K562 (cell line): ENCODE results near the gene COQ5. TPM values are rescaled to one million over a fixed set of nuclear protein-coding genes. Genes with fewer than 3 reads are reported as not detected.

Experiments used
- BDP1 ChIP-seq: IDR thresholded peaks from 3 replicates; pipeline ENCODE4 v1.6.1; 2011; ENCODE audit not compliant: insufficient read length, insufficient read depth
- CREB1 ChIP-seq, 2 experiments: sonication (generic) in 1 of 2; formaldehyde crosslinking in 1 of 2; IDR thresholded peaks; 2 replicates each; pipeline versions ENCODE4 v1.6.1 to v1.8.0; 2012 to 2022; ENCODE audit warnings: inconsistent platforms in 1 of 2, mild to moderate bottlenecking in 1 of 2, missing genetic modification reagents in 1 of 2, moderate library complexity in 1 of 2
- CSDE1 ChIP-seq, 2 experiments: fragments of 450-650 bp; IDR thresholded peaks; 2 replicates each; pipeline ENCODE4 v1.6.1; 2016; ENCODE audit warnings: mild to moderate bottlenecking in 1 of 2
- ELF4 ChIP-seq: fragments of 450-650 bp; formaldehyde crosslinking; IDR thresholded peaks from 2 replicates; pipeline ENCODE4 v1.4.0; 2022; ENCODE audit warnings: missing genetic modification characterization
- NFATC3 ChIP-seq: fragments of 450-650 bp; IDR thresholded peaks from 2 replicates; pipeline ENCODE4 v1.6.1; 2017; ENCODE audit warnings: mild to moderate bottlenecking
- NR2C1 ChIP-seq, 2 experiments: fragments of 450-650 bp; IDR thresholded peaks; 2 replicates each; pipeline ENCODE4 v1.6.1; 2017; ENCODE audit warnings: mild to moderate bottlenecking in 2 of 2, antibody characterized with exemption in 1 of 2, inconsistent platforms in 1 of 2, missing compliant biosample characterization in 1 of 2, missing genetic modification characterization in 1 of 2
- TBP ChIP-seq: optimal IDR thresholded peaks from 2 replicates; pipeline ENCODE3; 2011; ENCODE audit warnings: low read depth, low read length, improper control_type of control experiment
- TOE1 ChIP-seq, 2 experiments: fragments of 450-650 bp in 1 of 2; sonication (generic) in 1 of 2; formaldehyde crosslinking in 1 of 2; IDR thresholded peaks; 2 replicates each; pipeline versions ENCODE4 v1.7.1 to v1.8.0; 2016 to 2022; ENCODE audit warnings: borderline replicate concordance in 2 of 2, mild to moderate bottlenecking in 2 of 2, antibody characterized with exemption in 1 of 2, inconsistent platforms in 1 of 2, low read depth in 1 of 2, missing genetic modification reagents in 1 of 2, moderate library complexity in 1 of 2
- polyA plus RNA-seq, 8 experiments: library from polyadenylated mRNA; depleted of rRNA in 4 of 8; stranded (reverse) in 5 of 8; unstranded in 3 of 8; fragments of >200 nt; fragmentation: Nextera tagmentation in 2 of 8; fragmentation: Illumina TruSeq in 1 of 8; extraction: Ambion mirVana in 2 of 8; extraction: Trizol in 1 of 8; gene quantifications; 2 replicates each; pipeline versions ENCODE4 v1.2.1 to v1.2.3, GENCODE V29; 2011 to 2014; ENCODE audit warnings: inconsistent platforms in 1 of 8, missing spikeins in 1 of 8
- total RNA-seq, 7 experiments: library from RNA; depleted of rRNA in 6 of 7; stranded (reverse); fragments of >200 nt in 6 of 7; fragmentation: Illumina TruSeq in 2 of 7; extraction: Trizol in 2 of 7; gene quantifications; 2 replicates each; pipeline versions ENCODE4 v1.2.1 to v1.2.3, GENCODE V29; 2011 to 2021; ENCODE audit warnings: low replicate concordance in 1 of 7
- TF ChIP-seq, protein P1 (sequence below): sonication (generic); formaldehyde crosslinking; IDR thresholded peaks from 2 replicates; pipeline ENCODE4 v1.8.0; 2023; ENCODE audit warnings: missing genetic modification reagents, mild to moderate bottlenecking, borderline replicate concordance
- TF ChIP-seq, protein P2 (sequence below): fragments of 450-650 bp; IDR thresholded peaks from 2 replicates; pipeline ENCODE4 v1.7.1; 2018; ENCODE audit warnings: mild to moderate bottlenecking, low read depth; ENCODE audit not compliant: partially characterized antibody
- TF ChIP-seq, protein P3 (sequence below): fragments of 250-450 bp; sonication (Bioruptor Pico); IDR thresholded peaks from 2 replicates; pipeline ENCODE4 v1.8.0; 2022; ENCODE audit warnings: inconsistent platforms, mild to moderate bottlenecking, moderate library complexity, borderline replicate concordance
- TF ChIP-seq, protein P4 (sequence below): IDR thresholded peaks from 2 replicates; pipeline ENCODE4 v1.6.1; 2011; ENCODE audit warnings: borderline replicate concordance, low read depth, mild to moderate bottlenecking, moderate library complexity, low read length; ENCODE audit not compliant: insufficient read depth, poor library complexity, severe bottlenecking
- TF ChIP-seq, protein P5 (sequence below): fragments of 450-650 bp; IDR thresholded peaks from 2 replicates; pipeline ENCODE4 v1.6.1; 2016

COQ5 gene
- total and polyA plus RNA-seq, 9 of the 15 experiments (the other 6 are each of a cell fraction or from before 2014, with no cell fraction given), result 19.2 to 59.7 (median 30.4) TPM

DNA sequence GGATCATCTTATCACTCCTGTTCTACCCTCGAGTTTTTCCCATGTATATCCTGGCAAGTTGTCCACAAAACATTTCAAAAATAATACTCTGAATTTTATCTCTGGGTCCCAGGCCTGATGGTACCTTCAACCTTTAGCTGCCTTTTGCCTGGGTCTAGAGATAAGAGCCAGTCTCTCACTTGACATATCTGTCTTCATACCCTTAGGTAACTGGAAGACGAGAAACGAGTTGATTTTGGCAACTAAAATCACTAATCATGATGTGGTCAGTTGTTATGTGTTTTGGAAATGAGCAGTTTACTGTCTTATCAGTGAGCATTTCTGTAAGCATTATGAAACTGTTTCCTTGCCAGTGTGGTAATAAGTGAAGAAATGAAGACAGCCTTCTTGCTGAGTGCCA lies 11.5 kb upstream of the COQ5 start (continued):
- TF ChIP-seq, protein P1, sequence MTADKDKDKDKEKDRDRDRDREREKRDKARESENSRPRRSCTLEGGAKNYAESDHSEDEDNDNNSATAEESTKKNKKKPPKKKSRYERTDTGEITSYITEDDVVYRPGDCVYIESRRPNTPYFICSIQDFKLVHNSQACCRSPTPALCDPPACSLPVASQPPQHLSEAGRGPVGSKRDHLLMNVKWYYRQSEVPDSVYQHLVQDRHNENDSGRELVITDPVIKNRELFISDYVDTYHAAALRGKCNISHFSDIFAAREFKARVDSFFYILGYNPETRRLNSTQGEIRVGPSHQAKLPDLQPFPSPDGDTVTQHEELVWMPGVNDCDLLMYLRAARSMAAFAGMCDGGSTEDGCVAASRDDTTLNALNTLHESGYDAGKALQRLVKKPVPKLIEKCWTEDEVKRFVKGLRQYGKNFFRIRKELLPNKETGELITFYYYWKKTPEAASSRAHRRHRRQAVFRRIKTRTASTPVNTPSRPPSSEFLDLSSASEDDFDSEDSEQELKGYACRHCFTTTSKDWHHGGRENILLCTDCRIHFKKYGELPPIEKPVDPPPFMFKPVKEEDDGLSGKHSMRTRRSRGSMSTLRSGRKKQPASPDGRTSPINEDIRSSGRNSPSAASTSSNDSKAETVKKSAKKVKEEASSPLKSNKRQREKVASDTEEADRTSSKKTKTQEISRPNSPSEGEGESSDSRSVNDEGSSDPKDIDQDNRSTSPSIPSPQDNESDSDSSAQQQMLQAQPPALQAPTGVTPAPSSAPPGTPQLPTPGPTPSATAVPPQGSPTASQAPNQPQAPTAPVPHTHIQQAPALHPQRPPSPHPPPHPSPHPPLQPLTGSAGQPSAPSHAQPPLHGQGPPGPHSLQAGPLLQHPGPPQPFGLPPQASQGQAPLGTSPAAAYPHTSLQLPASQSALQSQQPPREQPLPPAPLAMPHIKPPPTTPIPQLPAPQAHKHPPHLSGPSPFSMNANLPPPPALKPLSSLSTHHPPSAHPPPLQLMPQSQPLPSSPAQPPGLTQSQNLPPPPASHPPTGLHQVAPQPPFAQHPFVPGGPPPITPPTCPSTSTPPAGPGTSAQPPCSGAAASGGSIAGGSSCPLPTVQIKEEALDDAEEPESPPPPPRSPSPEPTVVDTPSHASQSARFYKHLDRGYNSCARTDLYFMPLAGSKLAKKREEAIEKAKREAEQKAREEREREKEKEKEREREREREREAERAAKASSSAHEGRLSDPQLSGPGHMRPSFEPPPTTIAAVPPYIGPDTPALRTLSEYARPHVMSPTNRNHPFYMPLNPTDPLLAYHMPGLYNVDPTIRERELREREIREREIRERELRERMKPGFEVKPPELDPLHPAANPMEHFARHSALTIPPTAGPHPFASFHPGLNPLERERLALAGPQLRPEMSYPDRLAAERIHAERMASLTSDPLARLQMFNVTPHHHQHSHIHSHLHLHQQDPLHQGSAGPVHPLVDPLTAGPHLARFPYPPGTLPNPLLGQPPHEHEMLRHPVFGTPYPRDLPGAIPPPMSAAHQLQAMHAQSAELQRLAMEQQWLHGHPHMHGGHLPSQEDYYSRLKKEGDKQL (CRISPR knock-in tag), result no peak
- TF ChIP-seq NR2C1 (IDR thresholded peaks at IDR 0.05) (peak; percentile 68), NR2C1 (tag; IDR thresholded peaks at IDR 0.05) (peak; percentile 83), CREB1 (IDR thresholded peaks at IDR 0.05) (peak; percentile 58; the same call in 1 of the 2 replicates), CREB1 (CRISPR knock-in tag; IDR thresholded peaks at IDR 0.05) (no peak), BDP1 (no peak), ELF4 (CRISPR knock-in tag) (peak; percentile 79; the same call in 1 of the 2 replicates), TBP (peak; percentile 39), TOE1 (IDR thresholded peaks at IDR 0.05; ENCODE audit: borderline replicate concordance) (peak; percentile 29; the same call in 1 of the 2 replicates), TOE1 (CRISPR knock-in tag; IDR thresholded peaks at IDR 0.05; ENCODE audit: borderline replicate concordance, low read depth) (no peak), CSDE1 (IDR thresholded peaks at IDR 0.05) (no peak), NFATC3 (peak; percentile 90)
- TF ChIP-seq, protein P2, sequence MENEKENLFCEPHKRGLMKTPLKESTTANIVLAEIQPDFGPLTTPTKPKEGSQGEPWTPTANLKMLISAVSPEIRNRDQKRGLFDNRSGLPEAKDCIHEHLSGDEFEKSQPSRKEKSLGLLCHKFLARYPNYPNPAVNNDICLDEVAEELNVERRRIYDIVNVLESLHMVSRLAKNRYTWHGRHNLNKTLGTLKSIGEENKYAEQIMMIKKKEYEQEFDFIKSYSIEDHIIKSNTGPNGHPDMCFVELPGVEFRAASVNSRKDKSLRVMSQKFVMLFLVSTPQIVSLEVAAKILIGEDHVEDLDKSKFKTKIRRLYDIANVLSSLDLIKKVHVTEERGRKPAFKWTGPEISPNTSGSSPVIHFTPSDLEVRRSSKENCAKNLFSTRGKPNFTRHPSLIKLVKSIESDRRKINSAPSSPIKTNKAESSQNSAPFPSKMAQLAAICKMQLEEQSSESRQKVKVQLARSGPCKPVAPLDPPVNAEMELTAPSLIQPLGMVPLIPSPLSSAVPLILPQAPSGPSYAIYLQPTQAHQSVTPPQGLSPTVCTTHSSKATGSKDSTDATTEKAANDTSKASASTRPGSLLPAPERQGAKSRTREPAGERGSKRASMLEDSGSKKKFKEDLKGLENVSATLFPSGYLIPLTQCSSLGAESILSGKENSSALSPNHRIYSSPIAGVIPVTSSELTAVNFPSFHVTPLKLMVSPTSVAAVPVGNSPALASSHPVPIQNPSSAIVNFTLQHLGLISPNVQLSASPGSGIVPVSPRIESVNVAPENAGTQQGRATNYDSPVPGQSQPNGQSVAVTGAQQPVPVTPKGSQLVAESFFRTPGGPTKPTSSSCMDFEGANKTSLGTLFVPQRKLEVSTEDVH, result peak; percentile 66
- TF ChIP-seq, protein P3, sequence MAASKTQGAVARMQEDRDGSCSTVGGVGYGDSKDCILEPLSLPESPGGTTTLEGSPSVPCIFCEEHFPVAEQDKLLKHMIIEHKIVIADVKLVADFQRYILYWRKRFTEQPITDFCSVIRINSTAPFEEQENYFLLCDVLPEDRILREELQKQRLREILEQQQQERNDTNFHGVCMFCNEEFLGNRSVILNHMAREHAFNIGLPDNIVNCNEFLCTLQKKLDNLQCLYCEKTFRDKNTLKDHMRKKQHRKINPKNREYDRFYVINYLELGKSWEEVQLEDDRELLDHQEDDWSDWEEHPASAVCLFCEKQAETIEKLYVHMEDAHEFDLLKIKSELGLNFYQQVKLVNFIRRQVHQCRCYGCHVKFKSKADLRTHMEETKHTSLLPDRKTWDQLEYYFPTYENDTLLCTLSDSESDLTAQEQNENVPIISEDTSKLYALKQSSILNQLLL (CRISPR knock-in tag), result no peak
- TF ChIP-seq, protein P4, sequence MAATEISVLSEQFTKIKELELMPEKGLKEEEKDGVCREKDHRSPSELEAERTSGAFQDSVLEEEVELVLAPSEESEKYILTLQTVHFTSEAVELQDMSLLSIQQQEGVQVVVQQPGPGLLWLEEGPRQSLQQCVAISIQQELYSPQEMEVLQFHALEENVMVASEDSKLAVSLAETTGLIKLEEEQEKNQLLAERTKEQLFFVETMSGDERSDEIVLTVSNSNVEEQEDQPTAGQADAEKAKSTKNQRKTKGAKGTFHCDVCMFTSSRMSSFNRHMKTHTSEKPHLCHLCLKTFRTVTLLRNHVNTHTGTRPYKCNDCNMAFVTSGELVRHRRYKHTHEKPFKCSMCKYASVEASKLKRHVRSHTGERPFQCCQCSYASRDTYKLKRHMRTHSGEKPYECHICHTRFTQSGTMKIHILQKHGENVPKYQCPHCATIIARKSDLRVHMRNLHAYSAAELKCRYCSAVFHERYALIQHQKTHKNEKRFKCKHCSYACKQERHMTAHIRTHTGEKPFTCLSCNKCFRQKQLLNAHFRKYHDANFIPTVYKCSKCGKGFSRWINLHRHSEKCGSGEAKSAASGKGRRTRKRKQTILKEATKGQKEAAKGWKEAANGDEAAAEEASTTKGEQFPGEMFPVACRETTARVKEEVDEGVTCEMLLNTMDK, result no peak
- TF ChIP-seq, protein P5, sequence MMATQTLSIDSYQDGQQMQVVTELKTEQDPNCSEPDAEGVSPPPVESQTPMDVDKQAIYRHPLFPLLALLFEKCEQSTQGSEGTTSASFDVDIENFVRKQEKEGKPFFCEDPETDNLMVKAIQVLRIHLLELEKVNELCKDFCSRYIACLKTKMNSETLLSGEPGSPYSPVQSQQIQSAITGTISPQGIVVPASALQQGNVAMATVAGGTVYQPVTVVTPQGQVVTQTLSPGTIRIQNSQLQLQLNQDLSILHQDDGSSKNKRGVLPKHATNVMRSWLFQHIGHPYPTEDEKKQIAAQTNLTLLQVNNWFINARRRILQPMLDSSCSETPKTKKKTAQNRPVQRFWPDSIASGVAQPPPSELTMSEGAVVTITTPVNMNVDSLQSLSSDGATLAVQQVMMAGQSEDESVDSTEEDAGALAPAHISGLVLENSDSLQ, result peak; percentile 84
